Globus pallidus (tissue), 1 donor: ENCODE data around the gene COQ10A.

Experiments used
- DNase-seq: peaks from one replicate; pipeline ENCODE4 v3.0.0-alpha.2; 2015; ENCODE audit warnings: low spot score

COQ10A gene

GRCh38 chr12:56315622-56316473, 49.1 kb downstream of the COQ10A start, which contains the start of gene CNPY2:
CNPY2 (minus strand) TSS chr12:56315988; CDS start chr12:56315217, 771 bp downstream.
- DNase-seq: peak; percentile 95

- DNase-seq: no peak
These were observed 50.9 kb downstream of the COQ10A start for GRCh38 chr12:56317675-56318074.
